ENCODE measurements around the gene MON1A.
"Not testable (repeated sequence)": the region's sequence is repeated elsewhere in the genome, so short reads cannot be mapped to it uniquely, and the experiment has no call there.

Gene MON1A

DNA sequence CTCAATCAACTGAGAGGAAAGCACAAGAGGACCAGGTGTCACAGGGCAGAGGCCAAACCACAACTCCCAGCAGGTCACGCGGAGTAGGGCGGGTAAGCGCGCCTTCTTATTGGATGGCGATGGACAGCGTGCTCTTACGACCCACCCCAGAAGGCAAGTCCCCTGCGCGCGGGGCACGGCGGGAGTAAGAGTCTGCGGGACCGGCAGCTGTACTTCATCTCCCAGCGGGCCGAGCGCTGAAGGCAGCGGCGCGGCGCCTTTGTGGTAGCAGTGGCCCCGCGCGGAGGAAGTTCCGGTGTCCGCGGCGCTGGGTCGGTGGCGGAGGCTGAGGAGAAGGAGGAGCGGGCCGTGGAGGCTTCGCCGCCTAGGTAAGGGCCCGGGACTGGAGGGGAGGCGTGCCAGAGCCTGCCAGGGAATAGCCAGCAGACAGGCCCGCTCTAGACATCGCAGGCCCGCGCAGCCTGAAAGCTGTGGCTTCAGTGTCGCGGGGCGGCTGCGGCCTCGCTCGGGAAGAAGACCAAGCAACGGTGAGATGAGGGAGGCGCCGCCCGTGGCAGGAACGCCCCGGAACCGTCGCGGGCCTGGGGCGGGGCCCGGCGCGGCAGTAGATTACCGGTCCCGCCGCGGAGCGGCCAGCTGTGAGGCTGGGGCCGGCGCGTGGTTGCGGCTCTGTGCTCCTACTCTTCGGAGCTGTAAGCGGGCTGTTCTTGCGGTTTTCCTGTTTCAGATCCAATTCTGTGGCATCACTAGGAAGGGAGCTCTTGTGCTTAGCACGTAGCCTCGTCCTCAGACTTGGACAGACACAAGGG, 10.5 kb upstream of the MON1A start, which contains the start of gene RBM6:
TSS of gene RBM6 (plus strand) at position 293 of the 809 bp plus-strand sequence. CDS start 22,492 bp downstream, outside the sequence.
- Histone ChIP-seq H3K4me1 (ENCODE audit: control insufficient read depth, insufficient read depth, low read length) (peaks cover 22% of the 10 kb centered on the region), H3K4me3 (ENCODE audit: low read length) (peak within 1 kb of the TSS; percentile 100), H3K27me3 (replicated peaks; ENCODE audit: control insufficient read depth, insufficient read depth, low read length) (no peaks in the 10 kb centered on the region), H3K36me3 (ENCODE audit: control insufficient read depth, insufficient read depth, low read length, severe bottlenecking) (no peaks in the 10 kb centered on the region), H3K9ac (ENCODE audit: low read length) (peak within 1 kb of the TSS; percentile 99), H3K9me3 (ENCODE audit: control insufficient read depth, low read length) (no peaks in the 10 kb centered on the region)
- peak; percentile 98 for DNase-seq (ENCODE audit: low read depth)

DNA sequence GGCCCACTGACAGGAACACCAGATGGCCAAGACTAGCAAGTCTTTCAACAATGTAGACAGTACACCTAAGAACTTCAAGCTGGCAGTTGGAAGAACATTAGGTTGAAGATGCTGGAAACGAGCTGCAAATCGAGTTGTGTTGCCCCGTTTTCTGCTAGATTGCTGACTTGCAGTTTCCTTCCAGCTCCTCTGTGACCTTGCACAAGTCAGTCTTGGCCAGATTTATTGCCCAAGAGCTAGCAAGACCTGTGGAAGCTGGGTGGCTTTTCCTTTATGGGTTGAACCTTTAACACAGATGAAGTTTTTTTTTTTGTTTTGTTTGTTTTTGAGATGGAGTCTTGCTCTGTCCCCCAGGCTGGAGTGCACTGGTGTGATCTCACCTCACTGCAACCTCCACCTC, 7.5 kb upstream of the MON1A start:
- Histone ChIP-seq H3K4me1 (ENCODE audit: control insufficient read depth, insufficient read depth, low read length) (peaks cover 19% of the 10 kb centered on the region), H3K9me3 (ENCODE audit: control insufficient read depth, low read length) (no peaks in the 10 kb centered on the region), H3K36me3 (ENCODE audit: control insufficient read depth, insufficient read depth, low read length, severe bottlenecking) (no peaks in the 10 kb centered on the region), H3K27me3 (replicated peaks; ENCODE audit: control insufficient read depth, insufficient read depth, low read length) (no peaks in the 10 kb centered on the region), H3K9ac (ENCODE audit: low read length) (peak overlapping the region; percentile 15), H3K4me3 (ENCODE audit: low read length) (no peak overlapping the region)
- DNase-seq (ENCODE audit: low read depth), result no peak

DNA sequence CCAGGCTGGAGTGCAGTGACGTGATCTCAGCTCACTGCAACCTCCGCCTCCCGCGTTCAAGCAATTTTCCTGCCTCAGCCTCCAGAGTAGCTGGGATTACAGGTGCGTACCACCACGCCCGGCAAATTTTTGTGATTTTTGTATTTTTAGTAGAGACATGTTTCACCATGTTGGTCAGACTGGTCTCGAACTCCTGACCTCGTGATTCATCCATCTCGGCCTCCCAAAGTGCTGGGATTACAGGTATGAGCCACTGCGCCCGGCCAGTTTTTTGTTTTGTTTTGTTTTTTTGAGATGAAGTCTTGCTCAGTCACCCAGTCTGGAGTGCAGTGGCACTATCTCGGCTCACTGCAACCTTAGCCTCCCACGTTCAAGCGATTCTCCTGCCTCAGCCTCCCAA, 2.7 kb upstream of the MON1A start:
- not testable (repeated sequence) for H3K9ac ChIP-seq (ENCODE audit: low read length); DNase-seq (ENCODE audit: low read depth); H3K4me3 ChIP-seq (ENCODE audit: low read length); H3K27me3 ChIP-seq (replicated peaks; ENCODE audit: control insufficient read depth, insufficient read depth, low read length); H3K9me3 ChIP-seq (ENCODE audit: control insufficient read depth, low read length); H3K36me3 ChIP-seq (ENCODE audit: control insufficient read depth, insufficient read depth, low read length, severe bottlenecking)
- peaks cover 26% of the 10 kb centered on the region for H3K4me1 ChIP-seq (ENCODE audit: control insufficient read depth, insufficient read depth, low read length)

DNA sequence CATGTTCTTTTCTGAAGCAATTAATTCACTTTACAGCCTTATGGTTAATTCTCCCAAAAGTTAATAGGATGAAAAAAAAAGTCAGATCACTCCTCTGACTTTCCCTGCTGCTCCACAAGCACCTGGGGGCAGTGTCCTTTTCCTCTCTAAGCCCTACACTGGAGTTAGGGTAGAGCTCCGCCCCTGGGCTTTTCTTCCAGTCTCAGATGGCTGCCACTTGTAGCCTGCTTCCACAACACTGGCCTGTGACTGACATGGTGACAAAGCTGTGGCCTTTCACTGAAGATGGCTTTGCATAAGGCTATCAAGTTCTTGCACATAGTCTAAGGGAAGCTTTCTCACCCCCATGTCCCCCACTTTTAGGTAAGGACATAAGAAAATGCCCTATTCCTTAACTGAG, 1.3 kb upstream of the MON1A start:
- H3K4me1 ChIP-seq (ENCODE audit: control insufficient read depth, insufficient read depth, low read length), result peaks cover 24% of the 10 kb centered on the region
- no peak overlapping the region for H3K9ac ChIP-seq (ENCODE audit: low read length)
- DNase-seq (ENCODE audit: low read depth), result no peak
- H3K4me3 ChIP-seq (ENCODE audit: low read length), result no peak overlapping the region
- no peaks in the 10 kb centered on the region for H3K9me3 ChIP-seq (ENCODE audit: control insufficient read depth, low read length)
- no peaks in the 10 kb centered on the region for H3K27me3 ChIP-seq (replicated peaks; ENCODE audit: control insufficient read depth, insufficient read depth, low read length)
- no peaks in the 10 kb centered on the region for H3K36me3 ChIP-seq (ENCODE audit: control insufficient read depth, insufficient read depth, low read length, severe bottlenecking)

DNA sequence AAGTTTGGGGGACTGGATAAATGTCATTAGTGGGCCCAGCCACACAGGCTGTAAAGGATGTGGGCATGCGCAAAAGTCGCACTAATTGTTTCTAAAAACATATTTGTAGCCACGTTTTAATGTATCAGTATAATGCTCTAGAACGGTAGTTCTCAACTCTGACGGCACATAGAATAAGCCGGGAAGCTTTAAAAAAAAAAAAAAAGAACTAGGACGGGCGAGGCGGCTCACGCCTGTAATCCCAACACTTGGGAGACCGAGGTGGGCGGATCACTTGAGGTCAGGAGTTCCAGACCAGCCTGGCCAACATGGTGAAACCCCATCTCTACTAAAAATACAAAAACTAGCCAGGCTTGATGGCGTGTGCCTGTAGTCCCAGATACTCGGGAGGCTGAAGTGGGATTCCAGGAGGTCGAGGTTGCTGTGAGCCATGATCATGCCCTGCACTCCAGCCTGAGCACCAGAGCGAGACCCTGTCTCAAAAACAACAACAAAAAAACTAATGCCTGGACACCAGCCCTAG, 618 bp upstream of the MON1A start:
- Histone ChIP-seq H3K27me3 (replicated peaks; ENCODE audit: control insufficient read depth, insufficient read depth, low read length) (no peaks in the 10 kb centered on the region), H3K9ac (ENCODE audit: low read length) (peak overlapping the region; percentile 96), H3K4me3 (ENCODE audit: low read length) (peak overlapping the region; percentile 98), H3K9me3 (ENCODE audit: control insufficient read depth, low read length) (no peaks in the 10 kb centered on the region), H3K36me3 (ENCODE audit: control insufficient read depth, insufficient read depth, low read length, severe bottlenecking) (no peaks in the 10 kb centered on the region), H3K4me1 (ENCODE audit: control insufficient read depth, insufficient read depth, low read length) (peaks cover 24% of the 10 kb centered on the region)
- DNase-seq (ENCODE audit: low read depth), result no peak

DNA sequence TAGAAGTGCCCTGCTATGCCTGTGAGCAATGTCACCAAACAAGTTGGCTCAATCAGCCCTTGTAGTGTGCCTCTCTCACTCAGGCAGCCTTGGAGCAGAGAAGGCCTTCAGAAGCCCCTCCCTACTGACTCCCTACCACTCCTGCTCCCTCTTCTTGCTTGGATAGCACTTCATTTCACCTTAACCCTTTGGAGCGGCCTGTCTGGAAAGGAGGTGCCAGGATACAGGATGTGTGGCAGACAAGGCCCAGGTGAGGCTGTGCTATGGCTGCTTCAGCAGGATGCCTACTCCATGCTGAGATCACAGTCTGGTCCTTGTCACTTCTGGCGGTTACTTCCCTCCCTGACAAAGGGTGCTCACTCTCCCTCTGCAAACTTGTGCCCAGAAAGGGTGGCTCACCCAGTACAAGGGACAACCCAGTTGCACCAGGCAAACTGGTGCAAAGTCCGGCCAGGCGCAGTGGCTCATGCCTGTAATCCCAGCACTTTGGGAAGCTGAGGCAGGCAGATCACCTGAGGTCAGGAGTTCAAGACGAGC, 1.1 kb downstream of the MON1A start:
- DNase-seq (ENCODE audit: low read depth), result no peak
- H3K4me3 ChIP-seq (ENCODE audit: low read length), result peak overlapping the region; percentile 98

DNA sequence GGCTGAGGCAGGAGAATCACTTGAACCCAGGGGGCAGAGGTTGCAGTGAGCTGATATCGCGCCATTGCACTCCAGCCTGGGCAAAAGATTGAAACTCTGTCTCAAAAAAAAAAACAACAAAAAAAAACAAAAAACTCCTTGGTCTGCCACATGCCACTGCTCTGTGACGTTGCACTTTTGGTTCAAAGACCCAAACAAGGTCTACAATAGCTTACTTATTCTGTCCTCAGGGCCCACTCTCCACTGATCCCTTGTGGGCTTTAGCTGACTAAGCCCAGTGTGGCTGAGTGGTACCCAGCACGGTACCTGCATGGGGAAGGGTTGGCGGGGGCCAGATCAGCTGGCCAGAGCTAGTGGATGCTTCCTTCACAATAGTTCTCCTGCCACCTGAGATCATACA, 1.8 kb downstream of the MON1A start:
- no peak overlapping the region for H3K4me3 ChIP-seq (ENCODE audit: low read length)
- H3K4me1 ChIP-seq (ENCODE audit: control insufficient read depth, insufficient read depth, low read length), result peaks cover 29% of the 10 kb centered on the region
- no peaks in the 10 kb centered on the region for H3K9me3 ChIP-seq (ENCODE audit: control insufficient read depth, low read length)
- H3K36me3 ChIP-seq (ENCODE audit: control insufficient read depth, insufficient read depth, low read length, severe bottlenecking), result no peaks in the 10 kb centered on the region
- no peaks in the 10 kb centered on the region for H3K27me3 ChIP-seq (replicated peaks; ENCODE audit: control insufficient read depth, insufficient read depth, low read length)
- H3K9ac ChIP-seq (ENCODE audit: low read length), result no peak overlapping the region
- no peak for DNase-seq (ENCODE audit: low read depth)

More for the DNA sequence above, 1.1 kb downstream of the MON1A start:
- Histone ChIP-seq H3K4me1 (ENCODE audit: control insufficient read depth, insufficient read depth, low read length) (peaks cover 29% of the 10 kb centered on the region), H3K36me3 (ENCODE audit: control insufficient read depth, insufficient read depth, low read length, severe bottlenecking) (no peaks in the 10 kb centered on the region), H3K9ac (ENCODE audit: low read length) (no peak overlapping the region), H3K27me3 (replicated peaks; ENCODE audit: control insufficient read depth, insufficient read depth, low read length) (no peaks in the 10 kb centered on the region), H3K9me3 (ENCODE audit: control insufficient read depth, low read length) (no peaks in the 10 kb centered on the region)

DNA sequence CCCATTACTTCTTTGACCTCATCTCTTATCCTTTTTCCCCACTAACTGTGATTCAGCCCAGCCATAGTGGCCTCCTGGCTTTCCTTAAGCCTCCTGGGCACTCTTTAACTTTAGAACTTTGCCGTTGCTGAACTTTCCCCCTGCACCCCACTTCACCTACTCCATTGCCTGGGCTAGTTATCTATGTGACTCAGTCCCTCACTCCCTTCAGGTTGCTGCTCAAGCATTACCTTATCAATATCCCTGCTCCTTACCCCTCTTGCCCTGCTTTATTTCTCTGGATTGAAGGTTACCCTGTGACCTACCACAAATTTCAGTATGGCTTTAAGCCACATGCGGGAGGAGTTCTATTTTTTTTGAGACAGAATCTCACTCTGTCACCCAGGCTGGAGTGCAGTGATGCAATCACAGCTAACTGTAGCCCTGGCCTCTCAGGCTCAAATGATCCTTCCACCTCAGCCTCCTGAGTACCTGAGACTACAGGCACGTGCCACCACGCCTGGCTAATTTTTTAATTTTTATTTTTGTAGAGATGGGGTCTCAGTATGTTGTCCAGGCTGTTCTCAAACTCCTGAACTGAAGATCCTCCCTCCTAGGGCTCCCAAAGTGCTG, 3.4 kb downstream of the MON1A start:
- Histone ChIP-seq H3K27me3 (replicated peaks; ENCODE audit: control insufficient read depth, insufficient read depth, low read length) (no peaks in the 10 kb centered on the region), H3K4me3 (ENCODE audit: low read length) (no peak overlapping the region), H3K9me3 (ENCODE audit: control insufficient read depth, low read length) (no peaks in the 10 kb centered on the region), H3K4me1 (ENCODE audit: control insufficient read depth, insufficient read depth, low read length) (peaks cover 29% of the 10 kb centered on the region), H3K9ac (ENCODE audit: low read length) (no peak overlapping the region), H3K36me3 (ENCODE audit: control insufficient read depth, insufficient read depth, low read length, severe bottlenecking) (no peaks in the 10 kb centered on the region)
- no peak for DNase-seq (ENCODE audit: low read depth)

DNA sequence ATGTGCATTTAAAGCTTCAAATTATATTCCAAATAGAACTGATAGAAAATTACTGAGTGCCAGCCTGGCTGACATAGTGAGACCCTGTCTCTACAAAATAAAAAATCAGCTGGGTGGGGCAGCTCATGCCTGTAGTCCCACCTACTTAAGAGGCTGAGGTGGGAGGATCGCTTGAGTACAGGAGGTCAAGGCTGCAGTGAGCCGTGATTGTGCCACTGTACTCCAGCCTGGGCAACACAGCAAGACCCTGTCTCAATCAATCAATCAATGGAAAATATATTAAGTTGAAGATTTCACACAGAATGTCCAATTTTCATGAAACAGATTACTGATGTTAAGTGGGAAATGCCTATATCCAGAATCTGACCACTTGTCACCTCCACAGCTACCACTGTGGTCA, 4.1 kb downstream of the MON1A start:
- Histone ChIP-seq H3K9ac (ENCODE audit: low read length) (no peak overlapping the region), H3K4me3 (ENCODE audit: low read length) (no peak overlapping the region), H3K36me3 (ENCODE audit: control insufficient read depth, insufficient read depth, low read length, severe bottlenecking) (no peaks in the 10 kb centered on the region), H3K4me1 (ENCODE audit: control insufficient read depth, insufficient read depth, low read length) (peaks cover 23% of the 10 kb centered on the region), H3K9me3 (ENCODE audit: control insufficient read depth, low read length) (no peaks in the 10 kb centered on the region), H3K27me3 (replicated peaks; ENCODE audit: control insufficient read depth, insufficient read depth, low read length) (no peaks in the 10 kb centered on the region)
- no peak for DNase-seq (ENCODE audit: low read depth)

DNA sequence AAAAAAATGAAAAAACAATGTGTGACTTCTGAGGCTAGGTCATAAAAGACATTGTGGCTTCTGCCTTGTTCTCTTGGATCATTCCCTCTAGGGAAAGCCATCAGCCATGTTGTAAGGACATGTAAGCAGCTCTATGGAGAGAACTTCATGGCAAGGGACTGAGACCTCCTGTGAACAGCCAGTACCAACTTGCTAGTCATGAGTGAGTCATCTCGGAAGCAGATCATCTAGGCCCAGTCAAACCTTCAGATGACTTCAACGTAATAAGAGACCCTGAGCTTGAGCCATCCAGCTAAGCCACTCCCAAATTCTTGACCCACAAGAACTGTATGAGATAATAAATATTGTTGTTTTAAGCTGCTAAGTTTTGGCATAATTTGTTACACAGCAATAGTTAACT, 4.9 kb downstream of the MON1A start:
- Histone ChIP-seq H3K36me3 (ENCODE audit: control insufficient read depth, insufficient read depth, low read length, severe bottlenecking) (no peaks in the 10 kb centered on the region), H3K27me3 (replicated peaks; ENCODE audit: control insufficient read depth, insufficient read depth, low read length) (no peaks in the 10 kb centered on the region), H3K9me3 (ENCODE audit: control insufficient read depth, low read length) (no peaks in the 10 kb centered on the region), H3K9ac (ENCODE audit: low read length) (no peak overlapping the region), H3K4me3 (ENCODE audit: low read length) (no peak overlapping the region), H3K4me1 (ENCODE audit: control insufficient read depth, insufficient read depth, low read length) (peaks cover 15% of the 10 kb centered on the region)
- DNase-seq (ENCODE audit: low read depth), result peak; percentile 36

DNA sequence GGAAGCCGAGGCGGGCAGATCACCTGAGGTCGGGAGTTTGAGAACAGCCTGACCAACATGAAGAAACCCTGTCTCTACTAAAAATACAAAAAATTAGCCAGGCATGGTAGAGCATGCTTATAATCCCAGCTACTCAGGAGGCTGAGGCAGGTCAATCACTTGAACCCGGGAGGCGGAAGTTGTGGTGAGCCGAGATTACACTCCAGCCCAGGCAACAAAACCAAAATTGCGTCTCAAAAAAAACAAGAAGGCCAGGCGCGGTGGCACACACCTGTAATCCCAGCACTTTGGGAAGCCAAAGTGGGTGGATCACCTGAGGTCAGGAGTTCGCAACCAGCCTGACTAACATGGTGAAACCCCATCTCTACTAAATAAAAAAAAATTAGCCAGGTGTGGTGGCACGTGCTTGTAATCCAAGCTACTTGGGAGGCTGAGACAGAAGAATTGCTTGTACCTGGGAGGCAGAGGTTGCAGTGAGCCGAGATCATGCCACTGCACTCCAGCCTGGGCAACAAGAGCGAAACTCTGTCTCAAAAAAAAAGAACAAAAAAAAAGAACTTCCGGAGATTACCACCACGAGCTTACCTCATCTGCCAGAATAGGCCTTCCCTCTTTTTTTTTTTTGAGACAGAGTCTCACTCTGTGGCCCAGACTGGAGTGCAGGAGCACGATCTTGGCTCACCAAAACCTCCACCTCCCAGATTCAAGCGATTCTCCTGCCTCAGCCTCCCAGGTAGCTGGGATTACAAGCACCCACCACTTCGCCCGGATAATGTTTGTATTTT, 11.6 kb downstream of the MON1A start:
- H3K4me1 ChIP-seq (ENCODE audit: control insufficient read depth, insufficient read depth, low read length); H3K9me3 ChIP-seq (ENCODE audit: control insufficient read depth, low read length); H3K4me3 ChIP-seq (ENCODE audit: low read length); H3K9ac ChIP-seq (ENCODE audit: low read length); H3K27me3 ChIP-seq (replicated peaks; ENCODE audit: control insufficient read depth, insufficient read depth, low read length); H3K36me3 ChIP-seq (ENCODE audit: control insufficient read depth, insufficient read depth, low read length, severe bottlenecking); DNase-seq (ENCODE audit: low read depth): not testable (repeated sequence)

Measured in adipocyte (in vitro differentiated cells).